AG04450 (cell line): ENCODE data around the gene B4GALT1. TPM values are rescaled to one million over a fixed set of nuclear protein-coding genes. Genes with fewer than 3 reads are reported as not detected.

ENCODE experiments used
- CTCF ChIA-PET: fragments of 300-600, 350-600 bp; formaldehyde crosslinking; extraction: SDS; loops from one replicate; lab custom pipeline; 2022; ENCODE audit warnings: antibody characterized with exemption, inconsistent platforms; lab: Charles Lee
- POLR2A ChIA-PET: fragments of 350-600 bp; formaldehyde crosslinking; extraction: SDS; loops from one replicate; lab custom pipeline; 2021; ENCODE audit warnings: antibody characterized with exemption, inconsistent platforms; lab: Yijun Ruan, JAX
- DNase-seq: peaks from one replicate; pipeline ENCODE4 v3.0.0-alpha.2; 2011; ENCODE audit warnings: low read depth, low spot score
- H3K27ac ChIP-seq: one replicate; pipeline ENCODE4 v1.5.1; 2012; ENCODE audit warnings: low read depth, low read length, control low read depth
- H3K27me3 ChIP-seq: one replicate; pipeline ENCODE4 v1.6.0; 2012; ENCODE audit warnings: low read length; ENCODE audit not compliant: control insufficient read depth, insufficient read depth
- H3K4me3 ChIP-seq: 2 replicates; pipeline ENCODE4 v1.5.1; 2011; ENCODE audit warnings: mild to moderate bottlenecking, low read depth, low read length, control low read depth
- H3K9me3 ChIP-seq: 2 replicates; pipeline ENCODE4 v1.5.1; 2012; ENCODE audit warnings: low read length; ENCODE audit not compliant: control insufficient read depth, insufficient read depth
- polyA minus RNA-seq: library from RNA; depleted of rRNA, polyadenylated mRNA; stranded (reverse); fragments of >200 nt; gene quantifications from 2 replicates; pipeline ENCODE4 v1.2.3, GENCODE V29; 2011; rRNA and poly(A)+ RNA removed
- polyA plus RNA-seq: library from polyadenylated mRNA; depleted of rRNA; stranded (reverse); fragments of >200 nt; gene quantifications from 2 replicates; pipeline ENCODE4 v1.2.3, GENCODE V29; 2011; rRNA removed
- TF ChIP-seq, protein P1 (sequence below): IDR thresholded peaks from 2 replicates; pipeline ENCODE4 v1.5.1; 2011; ENCODE audit warnings: low read depth, low read length, control low read depth, inconsistent platforms

B4GALT1 gene, protein sequence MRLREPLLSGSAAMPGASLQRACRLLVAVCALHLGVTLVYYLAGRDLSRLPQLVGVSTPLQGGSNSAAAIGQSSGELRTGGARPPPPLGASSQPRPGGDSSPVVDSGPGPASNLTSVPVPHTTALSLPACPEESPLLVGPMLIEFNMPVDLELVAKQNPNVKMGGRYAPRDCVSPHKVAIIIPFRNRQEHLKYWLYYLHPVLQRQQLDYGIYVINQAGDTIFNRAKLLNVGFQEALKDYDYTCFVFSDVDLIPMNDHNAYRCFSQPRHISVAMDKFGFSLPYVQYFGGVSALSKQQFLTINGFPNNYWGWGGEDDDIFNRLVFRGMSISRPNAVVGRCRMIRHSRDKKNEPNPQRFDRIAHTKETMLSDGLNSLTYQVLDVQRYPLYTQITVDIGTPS
- 55.3 and 57.0 TPM in 2 replicates for polyA plus RNA-seq
- polyA minus RNA-seq = 64.4 and 70.9 TPM in 2 replicates

DNA sequence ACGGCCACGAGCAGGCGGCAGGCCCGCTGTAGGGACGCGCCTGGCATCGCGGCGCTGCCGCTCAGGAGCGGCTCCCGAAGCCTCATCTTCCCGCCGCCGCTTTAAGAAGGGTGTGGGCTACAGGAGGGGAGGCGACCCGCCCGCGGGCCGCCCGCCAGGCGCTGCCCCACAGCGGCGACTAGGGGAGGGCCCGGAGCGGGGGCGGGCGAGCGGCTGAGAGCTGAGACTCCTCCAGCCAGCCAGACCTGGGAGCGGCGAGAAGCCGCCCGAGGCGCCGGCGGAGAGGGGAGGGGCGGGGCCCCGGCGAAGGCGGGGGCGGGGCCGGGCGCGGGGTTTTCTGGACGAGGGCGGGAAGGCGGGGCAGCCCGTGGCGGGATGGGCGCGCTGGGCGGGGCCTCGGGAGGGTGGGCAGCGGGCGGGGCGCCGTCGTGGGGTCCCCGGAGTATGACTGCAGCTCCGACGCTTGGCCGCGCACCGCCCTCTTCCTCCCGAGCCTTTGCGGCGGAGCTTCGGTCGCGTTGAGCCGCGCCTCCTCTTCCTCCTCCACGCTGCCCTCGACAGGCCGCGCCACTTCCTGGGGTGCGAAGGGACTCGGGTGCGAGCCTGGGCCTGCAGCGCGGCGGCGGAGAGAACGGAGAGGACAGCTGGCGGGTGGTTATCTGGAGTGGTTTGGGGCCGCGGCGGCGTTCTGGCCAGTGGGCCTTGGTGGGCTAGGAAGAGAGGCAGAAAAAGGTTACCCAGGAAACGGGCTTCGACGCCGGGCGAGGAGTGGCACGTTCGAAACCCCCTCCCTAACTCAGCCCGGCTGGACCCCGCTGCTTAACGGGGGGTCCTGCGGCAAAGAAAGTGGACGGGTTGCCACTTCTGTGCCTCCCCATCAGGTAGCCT lies at the start of gene B4GALT1:
TSS of gene B4GALT1 (minus strand) at position 253 of the 888 bp plus-strand sequence. CDS start at position 86, 167 bp downstream.
- ChIA-PET POLR2A (interaction anchor here (0.7 to 2.3 kb wide), 8 partner anchors 10 to 123 kb away, joined by 3 to 13 read pairs (median 4); partner anchors contain the start of gene NFX1), CTCF (interaction anchor here (0.5 to 2.7 kb wide), 4 partner anchors 36 to 141 kb away, joined by 3 to 10 read pairs (median 3); no protein-coding TSS in a partner anchor)
- Histone ChIP-seq H3K9me3 (no peaks in the 10 kb centered on the region; the same call in 1 of the 2 replicates), H3K4me3 (peak within 1 kb of the TSS; percentile 89), H3K27me3 (no peaks in the 10 kb centered on the region), H3K27ac (peak within 1 kb of the TSS; percentile 65)
- DNase-seq = peak; percentile 76
- TF ChIP-seq, protein P1, sequence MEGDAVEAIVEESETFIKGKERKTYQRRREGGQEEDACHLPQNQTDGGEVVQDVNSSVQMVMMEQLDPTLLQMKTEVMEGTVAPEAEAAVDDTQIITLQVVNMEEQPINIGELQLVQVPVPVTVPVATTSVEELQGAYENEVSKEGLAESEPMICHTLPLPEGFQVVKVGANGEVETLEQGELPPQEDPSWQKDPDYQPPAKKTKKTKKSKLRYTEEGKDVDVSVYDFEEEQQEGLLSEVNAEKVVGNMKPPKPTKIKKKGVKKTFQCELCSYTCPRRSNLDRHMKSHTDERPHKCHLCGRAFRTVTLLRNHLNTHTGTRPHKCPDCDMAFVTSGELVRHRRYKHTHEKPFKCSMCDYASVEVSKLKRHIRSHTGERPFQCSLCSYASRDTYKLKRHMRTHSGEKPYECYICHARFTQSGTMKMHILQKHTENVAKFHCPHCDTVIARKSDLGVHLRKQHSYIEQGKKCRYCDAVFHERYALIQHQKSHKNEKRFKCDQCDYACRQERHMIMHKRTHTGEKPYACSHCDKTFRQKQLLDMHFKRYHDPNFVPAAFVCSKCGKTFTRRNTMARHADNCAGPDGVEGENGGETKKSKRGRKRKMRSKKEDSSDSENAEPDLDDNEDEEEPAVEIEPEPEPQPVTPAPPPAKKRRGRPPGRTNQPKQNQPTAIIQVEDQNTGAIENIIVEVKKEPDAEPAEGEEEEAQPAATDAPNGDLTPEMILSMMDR = no peak

DNA sequence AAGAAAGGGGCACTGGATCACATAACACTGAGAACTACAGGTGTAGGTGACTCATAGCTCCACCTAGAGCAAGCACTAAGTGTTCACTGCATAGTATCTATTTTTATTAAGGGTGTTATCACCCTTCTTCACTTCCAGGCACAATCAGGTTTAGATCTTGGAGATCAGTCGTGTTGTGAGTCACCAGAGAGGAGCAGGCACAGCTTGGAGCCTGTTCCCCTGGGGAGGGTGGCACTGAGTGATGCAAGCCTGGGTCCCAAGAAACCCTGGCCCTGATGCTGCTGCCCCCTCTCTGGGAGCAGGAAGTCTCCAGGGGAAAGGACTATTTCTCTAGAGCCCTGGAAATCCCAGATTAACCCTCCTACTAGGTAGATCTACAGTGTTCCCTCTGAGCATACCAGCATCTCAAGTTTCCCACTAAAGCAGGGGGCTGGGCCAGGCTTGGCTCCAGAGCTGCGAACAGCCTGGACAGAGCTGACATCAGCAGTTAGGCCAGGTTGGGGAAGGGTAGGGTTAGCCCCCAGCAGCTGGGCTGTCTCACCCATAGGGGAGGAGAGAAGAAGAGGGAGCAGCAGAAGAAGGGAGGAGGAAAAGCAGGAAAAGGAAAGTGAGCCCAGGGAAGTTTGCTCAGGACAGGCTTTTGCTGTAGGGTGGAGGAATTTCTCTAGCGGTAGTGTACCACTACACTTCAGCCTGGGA lies 44.7 kb upstream of the B4GALT1 start:
- no peak for DNase-seq
- POLR2A ChIA-PET = interaction anchor here (1.3 kb wide), 1 partner anchor 24 kb away, joined by 3 read pairs; no protein-coding TSS in a partner anchor
- Histone ChIP-seq H3K27ac (no peak overlapping the region), H3K27me3 (peaks cover 20% of the 10 kb centered on the region), H3K4me3 (no peak overlapping the region), H3K9me3 (no peaks in the 10 kb centered on the region)
- TF ChIP-seq, protein P1 = no peak
- CTCF ChIA-PET = interaction anchor here (1.0 to 1.5 kb wide), 2 partner anchors 9 to 14 kb away, joined by 3 to 5 read pairs; no protein-coding TSS in a partner anchor

DNA sequence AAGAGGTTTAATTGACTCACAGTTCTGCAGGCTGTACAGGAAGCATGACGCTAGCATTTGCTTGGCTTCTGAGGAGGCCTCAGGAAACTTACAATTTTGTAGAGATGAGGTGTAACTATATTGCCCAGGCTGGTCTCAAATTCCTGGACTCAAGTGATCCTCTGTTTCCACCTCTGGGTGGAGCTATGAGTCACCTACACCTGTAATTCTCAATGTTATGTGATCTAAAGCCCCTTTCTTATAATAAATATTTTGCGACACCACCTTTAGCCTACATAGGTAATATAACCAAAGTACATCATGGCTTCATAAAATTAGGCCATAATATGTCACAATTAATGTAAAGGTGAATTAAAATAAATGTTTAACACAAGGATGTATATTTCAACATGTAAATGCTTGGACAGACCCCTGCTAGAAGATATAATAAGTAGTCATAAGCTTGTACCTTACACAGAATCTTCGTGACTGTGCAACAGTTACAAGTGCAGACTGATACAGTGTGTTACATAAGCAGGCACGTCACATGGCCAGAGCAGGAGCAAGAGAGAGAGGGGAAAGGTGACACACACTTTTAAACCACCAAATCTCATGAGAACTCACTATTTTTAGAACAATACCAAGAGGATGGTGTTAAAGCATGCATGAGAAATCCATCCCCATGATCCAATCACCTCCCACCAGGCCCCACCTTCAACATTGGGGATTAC lies 43.0 kb upstream of the B4GALT1 start:
- POLR2A ChIA-PET = no interaction called here
- CTCF ChIA-PET = interaction anchor here (1.3 kb wide), 1 partner anchor 16 kb away, joined by 3 read pairs; no protein-coding TSS in a partner anchor
- TF ChIP-seq, protein P1 = no peak
- Histone ChIP-seq H3K27me3 (peaks cover 16% of the 10 kb centered on the region), H3K9me3 (no peaks in the 10 kb centered on the region), H3K4me3 (no peak overlapping the region), H3K27ac (no peak overlapping the region)
- DNase-seq = no peak

GRCh38 chr9:33209394-33209793 lies 42.3 kb upstream of the B4GALT1 start:
- no peak for DNase-seq
- TF ChIP-seq, protein P1 = no peak
- Histone ChIP-seq H3K27ac (no peak overlapping the region), H3K27me3 (peaks cover 17% of the 10 kb centered on the region), H3K9me3 (no peaks in the 10 kb centered on the region), H3K4me3 (no peak overlapping the region)
- ChIA-PET POLR2A (no interaction called here), CTCF (interaction anchor here (1.3 kb wide), 1 partner anchor 17 kb away, joined by 3 read pairs; no protein-coding TSS in a partner anchor)
